Vagina (tissue), 2 donors: Measurements from ENCODE around the gene RBKS. TPM values are rescaled to one million over a fixed set of nuclear protein-coding genes. Genes with fewer than 3 reads are reported as not detected.
A peak's percentile ranks its signal among the peaks of the same experiment; 100 is the strongest.
"Not testable (repeated sequence)": the region's sequence is repeated elsewhere in the genome, so short reads cannot be mapped to it uniquely, and the experiment has no call there.

Experiments used
- DNase-seq, 2 donors: peaks; one replicate each; pipeline ENCODE4 v3.0.0-alpha.2; 2017; ENCODE audit errors: extremely low spot score in 2 of 2
- H3K27ac ChIP-seq: fragments of 200-600 bp; sonication (generic); one replicate; pipeline ENCODE4 v1.5.1; 2019
- H3K27me3 ChIP-seq: fragments of 200-600 bp; sonication (generic); one replicate; pipeline ENCODE4 v1.5.1; 2019
- H3K36me3 ChIP-seq, 2 donors: fragments of 200-600 bp; sonication (generic); one replicate each; pipeline ENCODE4 v1.5.1; 2017 to 2019
- H3K4me1 ChIP-seq: fragments of 200-600 bp; sonication (generic); one replicate; pipeline ENCODE4 v1.5.1; 2019
- H3K4me3 ChIP-seq, 2 donors: fragments of 200-600 bp; sonication (generic); 1 replicate in 1 of 2; 2 replicates in 1 of 2; pipeline ENCODE4 v1.5.1; 2016 to 2019
- H3K9me3 ChIP-seq: fragments of 200-600 bp; sonication (generic); one replicate; pipeline ENCODE4 v1.5.1; 2019
- CTCF ChIP-seq, 3 experiments: fragments of 450-650 bp in 2 of 3; fragments of 200-600 bp in 1 of 3; sonication (generic) in 1 of 3; IDR thresholded peaks; one replicate each; pipeline ENCODE4 v1.5.1; 2017 to 2019; ENCODE audit warnings: antibody characterized with exemption in 3 of 3, mild to moderate bottlenecking in 2 of 3, moderate library complexity in 2 of 3
- POLR2A ChIP-seq, 2 donors: fragments of 450-650 bp; IDR thresholded peaks; one replicate each; pipeline ENCODE4 v1.6.1; 2017; ENCODE audit warnings: antibody characterized with exemption in 2 of 2, mild to moderate bottlenecking in 2 of 2, moderate library complexity in 2 of 2
- POLR2AphosphoS5 ChIP-seq, 2 donors: sonication (generic); formaldehyde crosslinking; IDR thresholded peaks; one replicate each; pipeline ENCODE4 v1.9.0; 2017; ENCODE audit warnings: antibody characterized with exemption in 2 of 2, mild to moderate bottlenecking in 2 of 2, low read depth in 1 of 2; ENCODE audit not compliant: insufficient read depth in 1 of 2
- intact Hi-C: fragments of 100-400 bp; cut with DNase I; formaldehyde crosslinking; loops from one replicate; pipeline ENCODE4 v1.15.1; 2023
- total RNA-seq: library from RNA; depleted of rRNA; stranded (reverse); fragments of >200 nt; gene quantifications from one replicate; pipeline ENCODE4 v1.2.3, GENCODE V29; 2016

The RBKS gene
- total RNA-seq, 1 donor from 2014 or later, result 2.2 TPM

GRCh38 chr2:27754831-27755230 is 135.4 kb downstream of the RBKS start:
- TF ChIP-seq POLR2A (IDR thresholded peaks at IDR 0.05) (no peak), POLR2AphosphoS5 (IDR thresholded peaks at IDR 0.05; ENCODE audit: insufficient read depth in 1 of 2, low read depth in 1 of 2) (no peak), CTCF (IDR thresholded peaks at IDR 0.05) (no peak)
- no peaks in the 10 kb centered on the region for H3K9me3 ChIP-seq
- H3K4me3 ChIP-seq, result no peak overlapping the region
- DNase-seq, result no peak
- H3K36me3 ChIP-seq, result no peaks in the 10 kb centered on the region
- intact Hi-C loops, result no loop called here
- H3K4me1 ChIP-seq, result no peaks in the 10 kb centered on the region
- H3K27ac ChIP-seq, result no peak overlapping the region
- H3K27me3 ChIP-seq, result no peaks in the 10 kb centered on the region

DNA sequence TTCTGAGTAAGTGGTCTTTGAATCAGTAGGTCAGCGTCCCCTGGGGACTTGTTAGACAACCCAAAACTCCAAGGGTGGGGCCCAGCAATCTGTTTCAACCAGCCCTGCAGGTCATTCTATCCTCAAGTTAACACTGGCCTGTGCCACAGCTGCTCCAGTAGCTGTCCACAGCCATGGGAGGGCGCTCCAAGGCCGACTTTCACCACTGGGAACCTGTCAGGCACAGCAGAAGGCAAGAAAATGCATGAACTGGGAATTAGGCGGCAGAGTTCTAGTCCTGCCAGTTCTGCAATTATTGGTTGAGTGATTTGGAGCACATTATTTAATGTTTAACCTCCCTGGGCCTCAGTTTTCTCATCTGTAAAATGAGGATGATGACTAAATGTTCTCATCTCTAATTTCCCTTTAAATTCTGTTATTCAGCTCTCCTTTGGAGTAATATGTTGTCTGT is 136.0 kb downstream of the RBKS start:
- no peak for DNase-seq
- Histone ChIP-seq H3K4me1 (no peaks in the 10 kb centered on the region), H3K4me3 (no peak overlapping the region), H3K27me3 (no peaks in the 10 kb centered on the region), H3K27ac (no peak overlapping the region), H3K9me3 (no peaks in the 10 kb centered on the region), H3K36me3 (no peaks in the 10 kb centered on the region)
- TF ChIP-seq POLR2AphosphoS5 (IDR thresholded peaks at IDR 0.05; ENCODE audit: insufficient read depth in 1 of 2, low read depth in 1 of 2) (no peak), CTCF (IDR thresholded peaks at IDR 0.05) (peak in 2 of 3 experiments; percentile 42 to 60), POLR2A (IDR thresholded peaks at IDR 0.05) (no peak)
- intact Hi-C loops, result no loop called here

DNA sequence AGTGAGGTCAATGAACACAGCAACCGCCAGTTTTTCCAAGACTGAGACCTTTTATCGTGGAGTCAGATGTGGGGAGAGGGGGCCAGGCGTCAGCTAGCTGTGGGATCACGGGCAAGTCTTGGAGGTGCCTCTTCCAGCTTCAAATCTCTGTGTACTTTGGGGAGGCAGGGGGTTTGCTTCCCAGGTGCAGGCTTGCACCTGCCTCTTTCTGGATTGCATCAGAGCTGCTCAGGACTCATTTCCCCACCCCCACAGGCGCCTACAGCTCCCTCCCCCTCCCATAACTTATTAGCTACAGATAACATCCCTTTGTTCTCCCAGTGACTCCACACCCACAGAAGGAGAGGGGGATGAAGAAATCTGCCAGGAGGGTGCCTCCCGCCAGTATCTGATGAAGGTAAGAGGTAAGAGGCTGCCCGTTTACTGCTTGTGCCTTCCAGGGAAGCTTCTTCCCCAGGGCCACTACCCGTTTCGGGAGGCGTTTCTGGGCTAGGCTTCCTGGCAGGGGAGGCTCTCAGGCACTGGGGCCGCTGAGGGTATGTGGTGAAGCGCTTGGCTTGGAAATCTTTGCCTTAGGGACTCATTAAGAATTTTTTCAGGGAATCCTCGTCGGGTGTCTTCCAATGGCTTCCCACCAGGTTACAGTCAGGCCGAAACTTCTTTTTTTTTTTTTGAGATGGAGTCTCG is 137.5 kb downstream of the RBKS start:
- Histone ChIP-seq H3K4me1 (no peaks in the 10 kb centered on the region), H3K9me3 (no peaks in the 10 kb centered on the region), H3K27ac (no peak overlapping the region), H3K4me3 (peak overlapping the region in 1 of 2 donors; percentile 9), H3K27me3 (no peaks in the 10 kb centered on the region), H3K36me3 (no peaks in the 10 kb centered on the region)
- intact Hi-C loops, result no loop called here
- TF ChIP-seq POLR2AphosphoS5 (IDR thresholded peaks at IDR 0.05; ENCODE audit: insufficient read depth in 1 of 2, low read depth in 1 of 2), result no peak
- TF ChIP-seq CTCF (IDR thresholded peaks at IDR 0.05), result no peak
- TF ChIP-seq POLR2A (IDR thresholded peaks at IDR 0.05), result no peak
- DNase-seq, result no peak

DNA sequence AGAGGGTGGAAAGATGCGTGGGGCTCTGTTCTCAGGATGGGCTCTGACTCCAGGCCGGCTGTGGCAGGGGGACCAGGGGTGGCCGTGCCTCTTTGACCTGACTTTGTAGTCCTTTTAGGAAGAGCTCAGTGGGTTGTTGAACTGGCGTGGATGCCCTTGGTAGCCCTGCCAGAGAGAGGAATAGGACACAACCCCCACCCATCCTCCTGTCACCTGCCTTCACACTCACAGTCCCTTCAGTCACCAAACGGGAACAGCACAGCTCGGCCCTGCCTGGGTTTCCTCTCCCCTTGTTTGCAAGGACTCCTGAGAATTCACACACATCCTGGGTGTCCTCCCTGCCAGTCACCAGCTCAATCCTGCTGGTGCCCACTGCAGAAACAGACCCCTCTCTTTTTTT is 138.8 kb downstream of the RBKS start:
- intact Hi-C loops, result no loop called here
- no peaks in the 10 kb centered on the region for H3K9me3 ChIP-seq
- no peaks in the 10 kb centered on the region for H3K36me3 ChIP-seq
- no peak for DNase-seq
- H3K27ac ChIP-seq, result no peak overlapping the region
- no peak for TF ChIP-seq CTCF (IDR thresholded peaks at IDR 0.05)
- no peak for TF ChIP-seq POLR2AphosphoS5 (IDR thresholded peaks at IDR 0.05; ENCODE audit: insufficient read depth in 1 of 2, low read depth in 1 of 2)
- no peak for TF ChIP-seq POLR2A (IDR thresholded peaks at IDR 0.05)
- H3K4me3 ChIP-seq, result no peak overlapping the region
- no peaks in the 10 kb centered on the region for H3K4me1 ChIP-seq
- H3K27me3 ChIP-seq, result no peaks in the 10 kb centered on the region

DNA sequence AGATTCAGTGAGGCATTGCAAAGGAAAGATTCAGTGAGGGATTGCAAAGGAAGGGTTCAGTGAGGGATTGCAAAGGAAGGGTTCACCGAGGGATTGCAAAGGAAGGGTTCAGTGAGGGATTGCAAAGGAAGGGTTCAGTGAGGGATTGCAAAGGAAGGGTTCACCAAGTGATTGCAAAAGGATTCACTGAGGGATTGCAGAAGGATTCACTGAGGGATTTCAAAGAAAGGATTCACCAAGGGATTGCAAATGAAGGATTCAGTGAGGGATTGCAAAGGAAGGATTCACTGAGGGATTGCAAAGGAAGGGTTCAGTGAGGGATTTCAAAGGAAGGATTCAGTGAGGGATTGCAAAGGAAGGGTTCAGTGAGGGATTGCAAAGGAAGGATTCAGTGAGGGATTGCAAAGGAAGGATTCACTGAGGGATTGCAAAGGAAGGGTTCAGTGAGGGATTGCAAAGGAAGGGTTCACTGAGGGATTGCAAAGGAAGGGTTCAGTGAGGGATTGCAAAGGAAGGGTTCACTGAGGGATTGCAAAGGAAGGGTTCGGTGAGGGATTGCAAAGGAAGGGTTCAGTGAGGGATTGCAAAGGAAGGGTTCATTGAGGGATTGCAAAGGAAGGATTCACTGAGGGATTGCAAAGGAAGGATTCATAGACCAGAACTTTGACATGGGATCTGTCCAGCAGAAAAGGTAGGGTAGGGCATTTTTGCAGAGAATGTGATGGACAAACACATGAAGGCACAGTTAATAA is 141.2 kb downstream of the RBKS start:
- DNase-seq, intact Hi-C loops, H3K36me3 ChIP-seq, H3K27me3 ChIP-seq, H3K27ac ChIP-seq, H3K4me1 ChIP-seq, H3K4me3 ChIP-seq, H3K9me3 ChIP-seq: not testable (repeated sequence)
